Nucleus accumbens (tissue), 56 donors: ENCODE data around the gene NUDT22.
A peak's percentile ranks its signal among the peaks of the same experiment; 100 is the strongest.
"Not testable (repeated sequence)": the region's sequence is repeated elsewhere in the genome, so short reads cannot be mapped to it uniquely, and the experiment has no call there.

Source experiments
- DNase-seq, 56 donors: peaks; one replicate each; lab custom pipeline; 2025; lab: John Stamatoyannopoulos, UW

Gene NUDT22

DNA sequence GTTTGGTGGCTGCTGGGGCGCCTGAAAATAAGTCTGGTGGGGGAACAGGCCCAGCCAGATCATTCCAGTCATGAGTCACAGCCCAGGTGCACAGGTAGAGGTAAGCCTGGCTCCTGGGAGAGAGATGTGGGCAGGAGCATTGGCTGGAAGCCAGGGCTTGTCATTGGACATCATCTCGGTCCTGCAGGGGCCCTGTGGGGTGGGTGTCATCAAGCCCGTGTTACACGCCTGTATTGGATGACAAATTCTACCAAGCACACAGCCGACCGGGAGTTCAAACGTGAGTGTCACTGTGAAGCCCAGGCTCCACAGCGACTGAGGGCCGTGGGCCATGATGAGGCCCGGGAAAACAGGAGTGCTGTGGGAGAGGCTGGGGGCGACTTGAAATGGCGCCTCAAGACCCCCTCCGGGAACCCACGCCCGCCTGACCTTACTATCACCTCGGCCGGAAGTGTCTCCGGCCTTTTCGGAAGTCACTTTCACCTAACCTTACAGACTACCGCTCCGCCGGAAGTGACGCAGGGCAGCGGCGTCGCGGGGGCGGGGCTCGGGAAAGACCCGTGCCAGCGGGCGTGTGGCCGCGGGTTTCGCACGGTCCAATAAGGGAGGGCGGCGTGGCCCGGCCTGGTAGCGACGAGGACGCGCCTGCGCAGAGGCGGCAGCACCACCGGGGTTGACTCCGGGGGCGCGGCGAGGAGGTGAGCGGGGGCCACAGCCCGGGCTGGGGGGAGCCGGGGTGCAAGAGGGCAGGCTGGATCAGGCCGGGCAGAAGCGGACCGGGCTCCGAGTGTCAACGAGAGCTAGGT, 14.6 kb downstream of the NUDT22 start, which contains the start of gene FKBP2:
TSS of gene FKBP2 (plus strand) at position 661 of the 806 bp plus-strand sequence. CDS start 1,293 bp downstream, outside the sequence.
- peak; percentile 83 to 100 (median 98) for DNase-seq

DNA sequence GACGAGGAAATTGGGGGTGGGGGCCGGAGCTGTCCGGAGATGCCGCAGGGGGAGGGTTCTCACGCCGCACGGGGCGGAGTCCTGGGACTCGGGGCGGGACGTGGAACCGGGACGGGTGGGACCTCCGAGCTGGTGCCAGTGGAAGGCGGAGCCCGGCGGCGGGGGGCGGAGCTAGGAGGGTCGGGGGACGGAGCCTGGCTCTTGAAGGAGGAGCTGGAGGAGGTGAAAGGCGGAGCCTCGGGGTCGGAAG, 15.1 kb downstream of the NUDT22 start:
- peak; percentile 97 to 100 (median 99) for DNase-seq

DNA sequence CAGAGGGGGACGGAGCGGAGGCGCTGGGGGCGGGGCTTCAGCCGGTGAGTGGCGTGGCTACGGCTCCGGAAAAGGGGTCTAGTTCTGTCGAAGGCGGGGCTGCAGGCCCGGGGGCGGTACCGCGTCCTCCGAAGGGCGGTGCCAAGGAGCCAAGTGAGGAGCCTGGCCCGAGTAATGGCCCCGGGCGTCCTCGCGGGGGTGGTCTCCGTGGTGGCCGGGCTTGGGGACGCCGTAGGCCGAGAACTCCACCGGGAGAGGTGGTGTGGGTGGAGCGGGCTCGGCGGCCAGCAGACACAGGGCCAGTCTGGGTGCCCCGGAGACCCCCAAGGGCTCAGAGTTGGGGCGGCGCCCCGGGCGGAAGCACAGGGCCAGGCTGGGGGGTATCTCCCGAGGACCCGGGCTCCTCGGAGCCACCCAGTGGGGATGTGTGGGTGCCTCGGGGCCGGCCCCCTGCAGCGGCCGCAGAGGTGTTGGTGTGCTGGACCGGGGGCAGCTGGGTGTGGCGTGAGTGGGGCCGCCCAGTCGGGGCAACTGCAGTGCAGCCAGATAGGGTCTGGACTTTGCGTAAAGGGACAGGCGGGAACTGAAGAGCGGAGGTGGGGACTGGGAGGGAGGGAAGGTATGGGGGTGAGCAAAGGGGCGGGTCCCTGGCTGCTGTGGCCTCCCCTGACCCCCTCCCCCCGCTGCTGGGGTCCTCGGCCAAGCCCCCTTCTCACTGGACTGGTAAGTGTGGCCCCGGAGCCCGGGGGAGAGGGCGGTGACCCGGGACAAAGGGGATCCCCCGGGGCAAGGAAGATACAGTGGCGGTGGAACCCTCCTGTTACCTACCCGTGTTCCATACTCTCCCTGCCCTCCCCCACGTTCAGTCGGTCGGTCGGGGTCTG, 15.7 kb downstream of the NUDT22 start:
- peak in 3 of 56 donors; percentile 50 to 51 (median 50) for DNase-seq

DNA sequence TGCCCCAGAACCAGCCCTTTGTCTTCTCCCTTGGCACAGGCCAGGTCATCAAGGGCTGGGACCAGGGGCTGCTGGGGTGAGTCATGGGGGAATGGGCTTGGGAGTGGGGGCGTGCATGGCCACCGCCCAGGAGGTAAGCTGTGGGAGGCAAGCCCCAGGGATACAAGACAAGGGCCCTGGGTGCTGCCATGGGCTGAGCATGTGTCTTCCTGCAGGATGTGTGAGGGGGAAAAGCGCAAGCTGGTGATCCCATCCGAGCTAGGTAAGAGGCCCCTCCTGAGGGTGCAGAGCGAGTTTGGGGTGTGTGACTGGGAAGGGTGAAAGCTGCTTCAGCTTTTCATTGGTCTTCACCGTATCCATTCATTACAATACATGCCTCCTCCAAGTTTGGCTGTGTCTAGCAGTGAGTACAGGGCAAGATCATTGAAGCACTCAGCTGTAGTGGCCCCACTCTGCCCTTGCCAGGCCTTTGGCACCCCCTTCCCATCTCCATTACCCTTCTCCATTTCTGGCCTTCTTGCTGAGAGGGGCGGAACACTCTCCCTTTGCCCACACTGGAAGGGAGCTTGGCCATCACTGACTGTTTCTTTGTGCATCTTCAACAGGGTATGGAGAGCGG, 17.3 kb downstream of the NUDT22 start:
- no peak for DNase-seq

DNA sequence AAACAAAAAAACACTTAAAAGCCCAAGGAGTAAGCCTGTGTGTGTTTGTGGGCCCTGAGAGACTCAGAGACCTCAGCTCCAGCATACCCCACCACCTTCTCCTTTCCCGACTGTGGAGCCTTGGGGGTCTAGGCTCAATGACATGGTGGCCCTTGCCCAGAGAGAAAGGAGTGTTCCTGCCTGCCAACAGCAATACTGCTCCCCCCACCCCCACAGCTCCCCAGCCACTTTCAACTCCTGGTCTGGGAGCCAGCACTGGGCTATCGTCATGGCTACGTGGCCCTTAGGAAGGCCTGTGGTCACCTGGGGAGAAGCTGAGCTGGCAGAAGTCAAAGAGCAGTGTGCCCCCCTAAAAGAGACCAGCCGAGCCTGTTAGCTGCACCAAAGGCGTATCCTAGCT, 18.0 kb downstream of the NUDT22 start:
- no peak for DNase-seq

DNA sequence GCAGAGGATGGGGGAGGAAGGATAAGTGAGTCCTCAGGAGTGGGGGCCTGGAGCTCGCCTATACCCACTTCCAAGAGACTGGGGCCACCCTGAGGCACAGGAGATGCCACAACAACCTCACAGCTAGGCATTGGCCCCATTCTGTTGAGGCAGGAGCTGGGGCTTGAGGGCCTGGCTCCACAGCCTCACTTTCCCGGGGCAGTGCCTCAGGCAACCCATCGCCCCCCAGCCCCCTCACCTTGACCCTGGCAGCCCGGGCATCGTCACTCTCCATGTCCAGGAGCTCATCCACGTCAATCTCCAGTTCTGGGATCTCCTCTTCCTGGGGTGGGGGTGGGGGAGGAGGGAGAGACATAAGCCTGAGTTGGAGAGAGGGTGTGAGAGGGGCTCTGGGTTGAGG, 18.9 kb downstream of the NUDT22 start:
- no peak for DNase-seq

DNA sequence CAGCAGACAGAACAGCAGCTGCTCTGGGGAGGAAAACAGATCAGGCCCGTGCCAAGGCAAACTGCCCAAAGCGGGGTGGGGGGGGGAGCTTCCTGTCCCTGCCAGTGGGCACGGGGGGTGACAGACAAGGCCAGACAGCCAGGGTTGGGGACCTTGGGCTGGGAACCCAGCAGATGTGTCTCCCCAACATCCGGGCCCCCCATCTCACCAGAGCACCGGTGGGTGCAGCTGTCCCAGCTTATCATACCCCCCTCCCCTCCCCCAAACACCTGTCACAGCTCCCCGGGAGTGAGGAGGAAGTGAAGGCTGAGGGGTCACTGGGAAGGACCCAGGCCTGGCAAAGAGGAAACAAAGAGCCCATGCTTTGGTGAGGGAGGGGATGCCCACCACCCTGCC, 19.3 kb downstream of the NUDT22 start:
- DNase-seq: peak in 33 of 56 donors; percentile 14 to 64 (median 33)

DNA sequence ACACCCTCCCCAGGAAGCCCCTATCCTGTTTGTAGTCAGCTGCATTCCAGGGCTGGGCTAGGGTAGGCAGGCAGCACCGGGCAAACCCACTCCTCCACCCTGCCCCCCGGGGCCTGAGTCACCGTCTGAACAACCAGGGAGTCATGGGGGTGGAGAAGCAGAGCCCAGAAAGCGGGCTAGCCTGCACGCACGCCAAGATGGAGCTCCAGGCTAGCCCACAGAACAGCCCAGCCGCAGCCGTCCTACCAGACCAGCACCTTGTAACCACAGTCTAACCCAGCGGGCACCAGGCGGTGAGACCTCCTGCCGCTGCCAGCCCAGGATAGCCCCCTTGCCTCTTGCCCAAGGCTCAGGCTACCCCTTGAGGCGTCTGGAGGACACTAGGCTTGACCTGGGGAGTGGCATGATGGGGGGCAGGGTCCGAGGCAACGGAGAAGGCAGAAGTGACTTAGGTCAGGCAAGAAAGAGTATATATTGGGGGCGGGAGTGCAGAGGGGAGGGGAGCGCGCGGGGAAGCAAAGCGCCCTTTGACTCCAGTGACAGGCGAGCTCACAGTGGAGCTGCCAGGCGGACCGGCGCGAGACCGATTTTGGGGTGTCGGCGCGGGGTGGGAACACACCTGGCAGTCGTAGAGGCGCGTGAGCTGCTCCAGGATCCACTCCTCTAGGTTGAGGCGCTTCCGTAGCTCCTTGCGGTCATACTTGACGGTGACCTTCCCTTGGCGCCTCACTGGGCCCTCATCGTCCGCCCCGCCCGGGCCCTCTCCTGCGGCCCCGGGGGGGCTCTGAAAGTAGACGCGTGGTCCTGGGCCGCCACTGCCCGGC, 19.9 kb downstream of the NUDT22 start:
- peak in 17 of 56 donors; percentile 18 to 79 (median 30) for DNase-seq

DNA sequence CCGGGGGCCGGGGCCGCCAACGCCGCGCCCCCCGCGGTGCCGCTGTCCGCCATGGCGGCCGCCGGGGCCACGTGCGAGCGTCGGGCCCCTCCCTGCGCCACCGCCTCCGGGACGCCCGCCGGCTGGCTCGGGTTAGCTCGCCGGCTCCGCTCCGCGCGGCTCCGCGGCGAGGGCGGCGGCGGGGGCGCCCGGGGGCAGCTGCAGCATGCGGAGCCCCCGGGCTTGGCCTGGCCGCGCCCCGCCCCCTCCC, 20.5 kb downstream of the NUDT22 start:
- not testable (repeated sequence) for DNase-seq

DNA sequence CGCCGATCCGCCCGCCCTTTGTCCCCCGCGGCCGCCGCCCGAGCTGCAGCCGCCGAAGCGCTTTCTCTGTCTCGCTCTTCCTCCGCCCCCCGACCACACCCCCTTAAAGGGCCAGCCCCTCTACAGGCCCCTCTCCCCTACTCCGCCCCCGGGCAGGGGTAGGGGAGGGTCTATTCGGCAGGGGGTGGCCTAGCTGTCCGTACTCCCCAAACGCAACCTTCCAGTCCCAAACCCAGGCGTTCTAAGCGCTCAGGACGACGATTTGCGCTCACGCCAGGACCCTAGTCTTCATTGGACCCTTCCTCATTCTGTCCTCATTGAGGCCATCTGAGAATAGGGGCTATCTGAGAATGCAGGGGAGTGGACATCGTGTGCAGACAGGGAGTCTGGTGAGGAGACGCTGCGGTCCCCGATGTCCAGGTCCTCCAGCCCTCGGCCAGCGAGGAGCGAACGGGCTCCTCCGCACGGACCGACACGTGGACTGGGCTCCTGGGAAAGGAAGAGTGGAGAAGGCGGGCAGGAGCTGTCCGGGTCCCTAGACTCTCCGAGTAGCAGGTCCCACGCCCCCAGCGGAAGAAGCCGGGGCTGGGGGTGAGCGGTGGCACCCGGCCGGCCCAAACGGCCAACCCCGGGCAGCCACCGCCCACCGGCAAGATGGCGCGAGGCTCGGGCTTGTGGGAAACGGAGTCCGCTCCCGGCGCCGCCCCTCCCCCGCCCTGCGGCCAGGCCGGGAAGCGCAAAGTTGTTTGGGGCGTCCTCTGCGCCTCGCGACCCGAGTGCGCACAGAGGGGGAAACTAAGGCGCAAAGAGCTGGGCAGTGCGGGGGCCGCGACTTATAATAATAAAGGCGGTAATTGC, 21.0 kb downstream of the NUDT22 start, which contains the start of gene PPP1R14B:
TSS of gene PPP1R14B (minus strand) at position 73 of the 858 bp plus-strand sequence. CDS start 270 bp downstream, outside the sequence.
- DNase-seq: peak in 53 of 56 donors; percentile 39 to 91 (median 73)

DNA sequence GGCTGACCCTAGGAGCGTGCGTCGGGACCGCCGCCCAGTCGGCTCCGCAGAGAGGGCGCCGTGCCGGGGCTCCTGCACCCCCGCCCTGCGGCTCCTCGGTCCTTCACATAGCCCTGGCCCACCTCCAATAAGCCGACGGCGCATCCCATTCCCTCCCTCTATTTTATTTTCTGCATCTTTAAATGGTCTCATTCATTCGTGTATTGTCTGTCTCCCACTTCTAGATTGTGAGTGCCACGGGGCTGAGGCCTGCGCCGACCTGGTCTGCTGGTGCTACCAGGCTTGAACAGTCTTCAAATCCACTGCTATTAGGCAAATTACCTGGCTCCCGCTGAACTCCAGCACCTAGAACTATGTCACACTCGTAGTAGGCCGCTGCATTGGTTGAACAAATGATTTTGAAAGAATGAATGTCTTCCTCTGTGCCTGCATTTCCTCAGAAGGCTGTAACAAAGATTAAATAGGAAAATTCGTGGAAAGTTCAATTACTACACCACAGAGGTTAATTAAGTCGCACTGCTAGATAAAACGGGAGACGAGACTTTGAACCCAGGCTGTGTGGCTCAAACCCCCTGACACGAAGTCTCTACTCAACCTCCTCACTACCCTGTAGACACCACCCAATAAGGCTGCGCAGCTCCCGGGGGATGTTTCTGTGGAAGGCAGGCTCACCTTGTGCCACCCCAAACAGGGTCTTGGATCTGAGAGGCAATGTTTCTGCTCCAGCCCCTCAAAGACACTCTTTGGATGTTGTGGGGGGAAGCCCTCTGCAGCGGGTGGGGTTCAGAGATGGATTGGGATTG, 21.9 kb downstream of the NUDT22 start:
- peak in 2 of 56 donors; percentile 54 to 57 for DNase-seq

DNA sequence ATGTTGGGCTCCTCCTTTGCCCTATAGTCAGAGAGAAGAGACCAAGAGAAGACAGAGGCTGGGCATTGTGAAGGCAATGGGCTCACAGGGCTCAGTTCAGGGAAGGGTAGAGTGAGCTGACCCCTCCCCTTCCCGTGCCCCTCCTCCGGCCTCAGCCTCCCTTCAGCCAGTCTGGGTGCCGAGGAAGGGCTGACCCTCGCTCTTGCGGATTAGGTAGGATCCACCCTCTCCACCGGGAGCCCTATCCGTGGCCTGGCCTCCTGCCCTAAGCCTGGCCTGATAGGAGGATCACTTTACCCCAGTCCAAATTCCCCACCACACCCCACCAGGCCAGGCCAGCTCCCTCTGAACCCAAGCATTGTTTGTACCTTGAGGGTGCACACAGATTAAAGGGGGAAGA, 22.5 kb downstream of the NUDT22 start:
- no peak for DNase-seq

DNA sequence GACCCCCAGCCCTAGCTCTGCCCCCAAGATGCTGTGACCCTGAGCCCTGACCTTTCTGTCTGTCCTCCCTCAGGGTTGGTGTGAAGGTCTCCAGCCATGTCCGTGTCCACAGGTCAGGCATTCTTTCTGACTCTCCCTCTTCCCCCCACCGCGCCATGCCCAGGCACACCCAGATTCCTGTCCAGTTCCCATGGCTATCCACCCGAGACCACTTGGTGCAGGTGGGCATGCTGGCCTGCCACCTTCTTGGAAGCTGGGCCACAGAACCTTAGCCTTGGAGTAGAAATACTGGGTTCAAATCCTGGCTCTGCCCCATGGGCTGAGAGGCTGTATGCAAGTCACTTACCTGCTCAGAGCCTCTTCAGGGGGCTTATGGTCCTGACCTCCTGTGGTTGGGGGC, 23.0 kb downstream of the NUDT22 start:
- DNase-seq: no peak

DNA sequence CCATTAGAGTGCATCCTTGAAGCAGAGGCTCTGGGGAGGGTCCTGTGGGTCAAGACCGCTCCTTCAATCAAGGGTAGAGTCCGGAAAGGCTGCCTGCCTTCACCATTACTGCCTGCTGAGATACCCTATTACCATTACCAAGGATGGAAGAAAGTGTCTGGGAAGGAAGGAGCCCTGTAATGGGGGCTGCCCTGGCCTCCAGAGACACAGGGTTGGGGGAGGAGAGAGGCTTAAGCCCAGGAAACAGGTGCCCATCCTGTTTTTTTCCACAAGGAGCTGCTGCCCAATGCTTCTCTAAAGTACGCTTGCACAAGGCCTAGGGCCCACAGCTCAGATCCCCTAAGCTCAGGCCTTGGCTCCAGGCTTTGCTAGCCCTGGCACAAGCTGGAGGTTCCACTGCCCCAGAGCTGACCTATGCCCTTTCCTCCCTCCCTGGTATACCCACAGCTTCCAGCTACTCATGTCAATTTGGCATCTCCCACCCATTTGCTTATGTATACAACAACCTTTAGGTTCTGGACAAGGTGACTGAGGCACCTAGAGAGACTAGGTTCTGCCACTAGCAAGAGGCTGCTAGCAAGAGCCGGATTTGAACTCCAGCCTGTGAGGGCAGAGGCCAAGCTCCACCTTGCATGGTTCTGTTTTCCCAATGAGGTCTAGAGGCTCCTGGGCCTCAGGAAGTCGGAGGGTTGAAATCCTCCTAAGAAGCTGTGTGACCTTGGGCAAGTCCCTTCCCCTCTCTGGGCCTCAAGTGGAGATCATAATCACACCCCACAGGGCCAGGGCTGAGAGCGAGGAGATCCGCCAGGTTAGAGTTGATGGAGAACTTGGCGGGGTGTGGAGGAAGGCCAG, 23.7 kb downstream of the NUDT22 start:
- DNase-seq: no peak

DNA sequence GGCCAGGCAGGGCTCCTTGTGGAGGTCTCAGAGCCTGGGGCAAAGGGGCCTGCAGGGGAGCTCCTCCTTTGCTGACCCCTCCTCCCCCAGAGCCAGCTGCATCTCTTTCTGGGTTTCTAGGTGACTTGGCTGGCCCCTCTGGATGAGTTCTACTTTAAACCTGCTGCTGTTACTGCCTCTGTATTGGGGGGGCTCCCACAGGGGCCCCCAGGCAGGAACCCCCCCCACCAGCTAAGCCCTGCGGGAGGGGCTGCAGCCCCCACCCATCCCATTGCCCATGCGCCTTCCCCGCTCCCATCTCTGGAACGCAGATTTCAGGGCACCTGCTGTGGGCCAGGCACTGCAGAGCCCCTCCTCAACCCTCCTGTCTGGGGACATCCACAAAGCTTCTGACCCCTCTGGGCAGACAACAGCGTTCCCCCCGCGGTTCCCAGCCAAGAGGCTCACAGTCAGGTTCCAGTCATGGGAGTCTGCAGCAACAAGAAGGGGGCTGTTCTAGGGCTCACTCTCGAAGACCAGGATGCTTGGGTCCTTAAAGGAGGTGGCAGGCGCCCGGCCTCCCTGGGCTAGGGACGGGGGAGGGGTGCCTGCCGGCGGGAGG, 24.4 kb downstream of the NUDT22 start:
- DNase-seq: no peak

DNA sequence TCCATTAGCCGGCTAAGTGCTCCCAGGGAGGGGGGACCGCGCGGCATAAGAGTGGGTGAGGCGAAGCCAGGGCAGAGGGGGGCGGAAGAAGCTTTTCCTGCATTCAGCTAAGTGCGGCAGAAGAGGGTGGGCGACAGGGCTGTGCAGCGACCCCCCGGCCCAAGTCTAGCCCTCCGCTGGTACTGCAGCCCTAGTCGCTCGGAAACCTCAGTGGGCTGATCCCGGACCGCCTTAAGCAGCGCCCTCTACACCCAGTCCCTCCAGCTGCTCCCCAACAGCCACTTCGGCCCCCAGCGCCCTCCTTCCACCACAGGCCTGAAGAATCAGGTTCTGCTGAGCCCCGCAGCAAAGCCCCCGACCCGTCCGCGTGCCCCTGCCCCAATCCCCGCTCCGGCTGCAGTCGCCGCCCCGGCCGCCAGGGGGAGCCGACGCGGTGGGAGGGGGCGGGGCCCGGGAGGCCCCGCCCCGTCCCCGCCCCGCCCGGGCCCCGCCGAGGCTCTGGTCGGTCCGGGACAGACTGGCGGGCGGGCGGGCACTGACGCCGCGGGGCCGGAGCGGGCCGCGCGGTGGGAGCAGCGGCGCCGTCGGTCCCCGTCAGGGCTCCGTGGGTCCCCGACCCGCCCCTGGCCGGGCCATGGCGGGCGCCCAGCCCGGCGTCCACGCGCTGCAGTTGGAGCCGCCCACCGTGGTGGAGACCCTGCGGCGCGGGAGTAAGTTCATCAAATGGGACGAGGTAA, 25.1 kb downstream of the NUDT22 start, which contains the start of gene PLCB3:
TSS of gene PLCB3 (plus strand) at position 515 of the 737 bp plus-strand sequence. CDS start at position 635, 120 bp downstream.
- DNase-seq: peak in 30 of 56 donors; percentile 17 to 82 (median 30)

DNA sequence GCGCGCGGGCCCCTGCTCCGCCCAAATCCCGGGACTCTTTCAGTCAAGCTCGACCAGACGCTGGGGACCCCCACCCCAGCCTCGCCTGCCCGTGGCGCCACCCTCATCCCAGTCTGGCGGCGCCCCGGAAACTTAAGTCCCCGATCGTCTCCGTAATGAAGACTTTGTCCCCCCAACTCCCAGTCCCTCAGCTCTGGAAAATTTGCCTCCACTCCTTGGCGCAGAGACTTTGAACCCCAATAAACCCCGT, 25.6 kb downstream of the NUDT22 start:
- DNase-seq: no peak
